ENCODE results near the gene HNRNPM.

DNA sequence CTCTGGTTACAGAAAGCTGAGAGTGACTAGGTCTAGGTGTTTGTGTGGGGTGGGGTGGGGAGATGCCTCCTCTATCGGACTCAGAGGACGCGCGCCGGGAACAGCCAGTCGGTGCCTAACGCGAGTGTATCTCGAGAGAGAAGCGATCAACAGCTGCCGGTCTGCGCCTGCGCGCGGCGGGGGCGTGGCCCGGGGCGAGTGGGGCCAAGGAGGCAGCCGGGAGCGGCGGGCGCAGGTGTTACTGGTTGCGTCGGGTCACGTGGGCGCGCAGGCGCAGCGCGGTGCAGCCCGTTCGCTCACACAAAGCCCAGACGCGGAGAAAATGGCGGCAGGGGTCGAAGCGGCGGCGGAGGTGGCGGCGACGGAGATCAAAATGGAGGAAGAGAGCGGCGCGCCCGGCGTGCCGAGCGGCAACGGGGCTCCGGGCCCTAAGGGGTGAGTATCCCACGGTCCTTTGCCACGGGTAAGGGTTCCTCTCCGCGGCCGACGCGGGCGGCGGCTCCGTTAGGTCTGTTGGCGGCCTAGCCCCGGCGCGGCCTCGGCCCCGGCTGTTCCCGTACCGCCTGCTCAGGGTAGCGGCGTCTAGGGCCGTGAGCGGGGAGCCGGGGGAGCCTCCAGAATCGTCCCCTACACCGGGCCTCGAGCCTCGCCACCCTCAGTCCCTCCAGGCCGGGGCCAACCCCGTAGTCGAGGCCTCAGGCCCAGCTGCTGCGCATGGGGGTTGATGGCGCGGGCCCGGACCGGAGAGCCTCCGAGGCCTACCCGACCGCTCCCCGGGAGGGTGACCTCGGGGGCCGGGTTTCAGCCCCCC is at the start of gene HNRNPM:
- TF ChIP-seq, protein P1, sequence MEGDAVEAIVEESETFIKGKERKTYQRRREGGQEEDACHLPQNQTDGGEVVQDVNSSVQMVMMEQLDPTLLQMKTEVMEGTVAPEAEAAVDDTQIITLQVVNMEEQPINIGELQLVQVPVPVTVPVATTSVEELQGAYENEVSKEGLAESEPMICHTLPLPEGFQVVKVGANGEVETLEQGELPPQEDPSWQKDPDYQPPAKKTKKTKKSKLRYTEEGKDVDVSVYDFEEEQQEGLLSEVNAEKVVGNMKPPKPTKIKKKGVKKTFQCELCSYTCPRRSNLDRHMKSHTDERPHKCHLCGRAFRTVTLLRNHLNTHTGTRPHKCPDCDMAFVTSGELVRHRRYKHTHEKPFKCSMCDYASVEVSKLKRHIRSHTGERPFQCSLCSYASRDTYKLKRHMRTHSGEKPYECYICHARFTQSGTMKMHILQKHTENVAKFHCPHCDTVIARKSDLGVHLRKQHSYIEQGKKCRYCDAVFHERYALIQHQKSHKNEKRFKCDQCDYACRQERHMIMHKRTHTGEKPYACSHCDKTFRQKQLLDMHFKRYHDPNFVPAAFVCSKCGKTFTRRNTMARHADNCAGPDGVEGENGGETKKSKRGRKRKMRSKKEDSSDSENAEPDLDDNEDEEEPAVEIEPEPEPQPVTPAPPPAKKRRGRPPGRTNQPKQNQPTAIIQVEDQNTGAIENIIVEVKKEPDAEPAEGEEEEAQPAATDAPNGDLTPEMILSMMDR (IDR thresholded peaks at IDR 0.05; ENCODE audit: insufficient read depth, low read length), result no peak
- peak; percentile 80; the same call in 1 of the 2 replicates for TF ChIP-seq POLR2AphosphoS5 (IDR thresholded peaks at IDR 0.05; ENCODE audit: low read depth)
- TF ChIP-seq, protein P2, sequence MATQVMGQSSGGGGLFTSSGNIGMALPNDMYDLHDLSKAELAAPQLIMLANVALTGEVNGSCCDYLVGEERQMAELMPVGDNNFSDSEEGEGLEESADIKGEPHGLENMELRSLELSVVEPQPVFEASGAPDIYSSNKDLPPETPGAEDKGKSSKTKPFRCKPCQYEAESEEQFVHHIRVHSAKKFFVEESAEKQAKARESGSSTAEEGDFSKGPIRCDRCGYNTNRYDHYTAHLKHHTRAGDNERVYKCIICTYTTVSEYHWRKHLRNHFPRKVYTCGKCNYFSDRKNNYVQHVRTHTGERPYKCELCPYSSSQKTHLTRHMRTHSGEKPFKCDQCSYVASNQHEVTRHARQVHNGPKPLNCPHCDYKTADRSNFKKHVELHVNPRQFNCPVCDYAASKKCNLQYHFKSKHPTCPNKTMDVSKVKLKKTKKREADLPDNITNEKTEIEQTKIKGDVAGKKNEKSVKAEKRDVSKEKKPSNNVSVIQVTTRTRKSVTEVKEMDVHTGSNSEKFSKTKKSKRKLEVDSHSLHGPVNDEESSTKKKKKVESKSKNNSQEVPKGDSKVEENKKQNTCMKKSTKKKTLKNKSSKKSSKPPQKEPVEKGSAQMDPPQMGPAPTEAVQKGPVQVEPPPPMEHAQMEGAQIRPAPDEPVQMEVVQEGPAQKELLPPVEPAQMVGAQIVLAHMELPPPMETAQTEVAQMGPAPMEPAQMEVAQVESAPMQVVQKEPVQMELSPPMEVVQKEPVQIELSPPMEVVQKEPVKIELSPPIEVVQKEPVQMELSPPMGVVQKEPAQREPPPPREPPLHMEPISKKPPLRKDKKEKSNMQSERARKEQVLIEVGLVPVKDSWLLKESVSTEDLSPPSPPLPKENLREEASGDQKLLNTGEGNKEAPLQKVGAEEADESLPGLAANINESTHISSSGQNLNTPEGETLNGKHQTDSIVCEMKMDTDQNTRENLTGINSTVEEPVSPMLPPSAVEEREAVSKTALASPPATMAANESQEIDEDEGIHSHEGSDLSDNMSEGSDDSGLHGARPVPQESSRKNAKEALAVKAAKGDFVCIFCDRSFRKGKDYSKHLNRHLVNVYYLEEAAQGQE (IDR thresholded peaks at IDR 0.05; ENCODE audit: insufficient replicate concordance, low read depth), result peak; percentile 64

Measured in HL-60 (cell line).